ENCODE measurements around the gene TRIB2. TPM values are rescaled to one million over a fixed set of nuclear protein-coding genes. Genes with fewer than 3 reads are reported as not detected.

Gene TRIB2
- total RNA-seq, 1 donor from 2014 or later: 82.7 TPM

DNA sequence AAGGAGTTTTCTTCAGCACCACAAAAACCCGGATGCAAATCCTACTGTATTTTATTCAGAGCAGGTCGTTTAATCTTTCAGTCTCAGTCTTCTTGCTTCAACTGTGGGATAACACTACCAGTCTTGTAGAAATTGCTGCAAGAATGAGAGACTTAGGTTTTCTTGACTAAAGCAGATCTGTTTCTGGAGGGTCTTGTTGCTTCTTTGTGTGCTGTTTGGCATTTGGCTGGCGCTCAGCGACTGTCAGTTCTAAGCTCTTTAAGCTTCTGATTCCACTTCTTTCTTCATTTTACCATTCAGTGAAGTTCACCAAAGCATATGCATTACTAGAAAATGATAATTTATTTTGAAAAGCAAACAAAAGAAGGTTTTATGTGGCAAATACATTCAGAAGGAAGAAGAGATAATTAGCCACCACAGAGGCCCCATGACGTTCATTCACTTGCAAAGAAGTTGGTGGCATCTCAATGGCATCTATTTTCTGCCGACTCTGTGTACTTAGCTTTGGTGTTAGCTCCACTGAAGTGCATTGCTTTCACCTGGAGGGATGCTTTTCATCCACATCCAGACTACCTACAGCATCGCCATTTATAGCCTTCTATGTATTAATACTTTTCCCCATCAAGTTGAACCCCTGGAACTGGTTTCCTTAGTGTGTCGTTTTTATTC lies 53.7 kb downstream of the TRIB2 start:
- FAIRE-seq (no peak), DNase-seq (ENCODE audit: low spot score in 2 of 2) (no peak)

- no peak for FAIRE-seq
- DNase-seq (ENCODE audit: low spot score in 2 of 2): no peak
Measured at GRCh38 chr2:12771154-12771553, 54.4 kb downstream of the TRIB2 start.

GRCh38 chr2:12773586-12774394 lies 57.1 kb downstream of the TRIB2 start:
- no peak for FAIRE-seq
- DNase-seq (ENCODE audit: low spot score in 2 of 2): no peak

DNA sequence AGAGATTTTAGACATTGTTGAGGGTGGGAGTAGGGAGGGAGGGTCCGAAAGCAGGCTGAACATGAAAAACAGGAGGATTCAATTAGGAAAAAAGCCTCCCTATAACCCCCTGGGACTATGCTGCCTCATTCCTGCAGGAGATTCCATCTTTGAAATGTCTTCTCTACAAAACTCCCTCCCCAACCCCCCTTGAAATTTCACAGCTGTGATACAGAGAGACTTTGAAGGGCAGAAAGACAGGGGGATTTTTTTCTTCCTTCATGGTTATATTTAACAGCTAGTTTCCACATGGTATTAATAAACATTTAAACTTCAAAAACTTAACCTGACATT lies 57.6 kb downstream of the TRIB2 start:
- FAIRE-seq (no peak), DNase-seq (ENCODE audit: low spot score in 2 of 2) (no peak)

DNA sequence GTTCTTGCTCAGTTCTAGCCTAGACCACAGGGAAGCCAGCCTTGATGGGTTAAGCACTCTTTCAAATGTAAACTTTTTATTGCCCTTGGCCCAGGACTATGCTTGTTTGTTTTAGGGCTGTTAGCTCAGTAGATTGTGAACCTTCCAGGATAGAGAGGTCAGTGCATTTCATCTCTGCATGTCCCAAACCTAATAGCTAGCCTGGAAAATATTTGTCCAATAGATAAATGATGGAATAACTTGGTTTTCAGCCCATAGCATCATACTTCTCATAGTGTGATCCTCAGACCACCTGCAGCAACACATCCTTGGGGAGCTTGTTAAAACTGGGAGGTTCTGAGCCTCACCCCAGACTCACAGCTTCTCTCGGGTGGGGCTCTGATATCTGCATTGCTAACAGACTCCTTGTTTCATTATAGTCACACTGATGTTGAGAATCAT lies 59.8 kb downstream of the TRIB2 start:
- FAIRE-seq (no peak), DNase-seq (ENCODE audit: low spot score in 2 of 2) (no peak)

GRCh38 chr2:12778369-12778768 lies 61.6 kb downstream of the TRIB2 start:
- FAIRE-seq: no peak
- no peak for DNase-seq (ENCODE audit: low spot score in 2 of 2)

- DNase-seq (ENCODE audit: low spot score in 2 of 2) (no peak), FAIRE-seq (no peak)
Measured at GRCh38 chr2:12778811-12779579, 62.3 kb downstream of the TRIB2 start.

- no peak for FAIRE-seq
- no peak for DNase-seq (ENCODE audit: low spot score in 2 of 2)
Measured at GRCh38 chr2:12781329-12781728, 64.6 kb downstream of the TRIB2 start.

GRCh38 chr2:12787891-12788801 lies 71.4 kb downstream of the TRIB2 start:
- no peak for DNase-seq (ENCODE audit: low spot score in 2 of 2)
- FAIRE-seq: no peak

DNA sequence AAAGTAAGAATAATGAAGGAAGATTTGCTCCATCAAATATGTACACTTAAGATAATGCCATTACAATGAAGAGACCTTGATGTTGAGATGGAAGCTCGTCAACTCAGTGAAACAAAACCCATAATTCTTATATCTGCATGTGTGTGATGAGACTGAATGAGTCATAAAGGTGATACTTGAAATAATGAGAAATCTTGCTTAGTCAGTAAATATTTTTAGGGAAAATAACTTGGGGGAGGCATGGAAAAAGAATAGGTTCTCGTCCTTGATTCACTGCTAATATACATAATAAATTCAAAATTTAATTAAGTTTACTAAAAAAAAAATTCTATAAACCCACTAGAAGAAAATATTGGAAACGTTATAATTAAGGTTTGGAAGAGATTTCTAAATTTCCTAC lies 75.2 kb downstream of the TRIB2 start:
- FAIRE-seq (no peak), DNase-seq (ENCODE audit: low spot score in 2 of 2) (no peak)

Small RNA genes within 50 kb of the gene (small RNA-seq; reads per million reads assigned to genes)
- 0.15 reads per million for gene MIR3125
